Activated naive CD4-positive, alpha-beta T cell treated with anti-CD3 and anti-CD28 coated beads, Interleukin-2, amount 10 ng/mL, durations not matched to agents 7 days and 5 days (primary cell): ENCODE data around the gene ZER1.

Experiments
- CTCF ChIA-PET: fragments of 350-600 bp; sonication (Branson Sonifier 250); formaldehyde crosslinking; loops from one replicate; lab custom pipeline; 2021; ENCODE audit warnings: antibody characterized with exemption; lab: Charles Lee
- DNase-seq: peaks from one replicate; pipeline ENCODE4 v3.0.0-alpha.2; 2020
- H3K27ac Mint-ChIP-seq: one replicate; pipeline ENCODE4 v1.8.0; 2021; ENCODE audit warnings: mild to moderate bottlenecking, moderate library complexity, mixed read lengths
- H3K27me3 Mint-ChIP-seq: one replicate; pipeline ENCODE4 v1.8.0; 2021; ENCODE audit warnings: mild to moderate bottlenecking, mixed read lengths
- H3K36me3 Mint-ChIP-seq: one replicate; pipeline ENCODE4 v1.8.0; 2021; ENCODE audit warnings: mixed read lengths
- H3K4me1 Mint-ChIP-seq: one replicate; pipeline ENCODE4 v1.8.0; 2021; ENCODE audit warnings: mixed read lengths
- H3K4me3 Mint-ChIP-seq: one replicate; pipeline ENCODE4 v1.8.0; 2021; ENCODE audit warnings: mild to moderate bottlenecking, moderate library complexity, mixed read lengths
- H3K9me3 Mint-ChIP-seq: one replicate; pipeline ENCODE4 v1.8.0; 2021; ENCODE audit warnings: mixed read lengths

ZER1 gene

GRCh38 chr9:128743421-128743820, 28.3 kb downstream of the ZER1 start:
- Mint-ChIP-seq H3K9me3 (no peaks in the 10 kb centered on the region), H3K4me1 (no peaks in the 10 kb centered on the region), H3K27me3 (no peaks in the 10 kb centered on the region), H3K36me3 (peaks cover 8% of the 10 kb centered on the region), H3K4me3 (no peak overlapping the region), H3K27ac (no peak overlapping the region)
- CTCF ChIA-PET, result no interaction called here
- no peak for DNase-seq

- Mint-ChIP-seq H3K4me3 (no peak overlapping the region), H3K9me3 (no peaks in the 10 kb centered on the region), H3K36me3 (peaks cover 10% of the 10 kb centered on the region), H3K4me1 (no peaks in the 10 kb centered on the region), H3K27ac (no peak overlapping the region), H3K27me3 (no peaks in the 10 kb centered on the region)
- CTCF ChIA-PET, result no interaction called here
- DNase-seq, result no peak
Measured at GRCh38 chr9:128742401-128742800, 29.3 kb downstream of the ZER1 start.

DNA sequence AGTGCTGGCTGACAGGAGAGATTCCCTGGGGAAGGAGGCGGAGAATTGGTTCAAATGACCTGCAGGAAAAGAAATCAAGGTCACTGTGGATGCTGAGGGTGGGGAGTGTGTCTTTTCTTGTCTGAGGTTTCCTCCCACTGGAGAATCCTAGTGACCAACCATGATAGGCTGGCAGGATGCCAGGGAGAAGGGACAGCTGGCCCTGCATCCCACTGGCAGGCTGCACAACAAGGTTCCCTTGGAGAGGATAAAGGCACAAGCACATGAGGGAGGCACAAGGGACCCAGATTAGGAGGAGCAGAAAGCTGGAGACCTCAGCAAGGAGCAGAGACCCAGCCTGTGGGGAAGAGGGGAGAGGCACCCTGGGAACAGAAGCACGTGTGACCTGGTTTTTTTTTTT, 36.4 kb downstream of the ZER1 start:
- Mint-ChIP-seq H3K9me3 (no peaks in the 10 kb centered on the region), H3K4me1 (peaks cover 2% of the 10 kb centered on the region), H3K4me3 (no peak overlapping the region), H3K27me3 (no peaks in the 10 kb centered on the region), H3K27ac (no peak overlapping the region), H3K36me3 (peaks cover 22% of the 10 kb centered on the region)
- no peak for DNase-seq
- CTCF ChIA-PET, result no interaction called here

GRCh38 chr9:128733256-128733655, 38.5 kb downstream of the ZER1 start:
- DNase-seq, result peak; percentile 34
- no peak overlapping the region for H3K27ac Mint-ChIP-seq
- CTCF ChIA-PET, result interaction anchor here (0.9 kb wide), 1 partner anchor 60 kb away, joined by 3 read pairs; no protein-coding TSS in a partner anchor
- H3K4me1 Mint-ChIP-seq, result peaks cover 3% of the 10 kb centered on the region
- H3K36me3 Mint-ChIP-seq, result peaks cover 18% of the 10 kb centered on the region
- H3K27me3 Mint-ChIP-seq, result no peaks in the 10 kb centered on the region
- H3K9me3 Mint-ChIP-seq, result no peaks in the 10 kb centered on the region
- no peak overlapping the region for H3K4me3 Mint-ChIP-seq

DNA sequence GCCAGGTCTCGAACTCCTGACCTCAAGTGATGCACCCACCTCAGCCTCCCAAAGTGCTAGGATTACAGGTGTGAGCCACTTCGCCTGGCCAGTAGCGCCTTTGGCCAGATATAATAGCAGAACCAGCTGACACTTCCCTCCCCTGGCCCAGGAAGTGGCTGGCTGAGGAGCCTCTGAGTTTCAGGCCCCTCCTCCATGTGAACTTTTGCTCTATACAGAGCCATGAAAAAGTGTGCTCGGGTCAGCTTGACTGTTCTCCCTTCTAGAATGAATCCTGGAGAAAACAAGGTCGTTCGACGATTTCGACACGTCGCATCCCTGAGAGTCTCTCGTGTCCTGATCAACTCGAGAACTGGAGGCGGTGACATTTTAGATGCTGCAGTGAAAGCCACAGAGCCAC, 39.2 kb downstream of the ZER1 start:
- Mint-ChIP-seq H3K9me3 (no peaks in the 10 kb centered on the region), H3K27ac (no peak overlapping the region), H3K36me3 (peaks cover 18% of the 10 kb centered on the region), H3K4me3 (no peak overlapping the region), H3K4me1 (peaks cover 9% of the 10 kb centered on the region), H3K27me3 (no peaks in the 10 kb centered on the region)
- no peak for DNase-seq
- CTCF ChIA-PET, result interaction anchor here (0.7 to 0.9 kb wide), 2 partner anchors 50 to 59 kb away, joined by 3 read pairs; no protein-coding TSS in a partner anchor

DNA sequence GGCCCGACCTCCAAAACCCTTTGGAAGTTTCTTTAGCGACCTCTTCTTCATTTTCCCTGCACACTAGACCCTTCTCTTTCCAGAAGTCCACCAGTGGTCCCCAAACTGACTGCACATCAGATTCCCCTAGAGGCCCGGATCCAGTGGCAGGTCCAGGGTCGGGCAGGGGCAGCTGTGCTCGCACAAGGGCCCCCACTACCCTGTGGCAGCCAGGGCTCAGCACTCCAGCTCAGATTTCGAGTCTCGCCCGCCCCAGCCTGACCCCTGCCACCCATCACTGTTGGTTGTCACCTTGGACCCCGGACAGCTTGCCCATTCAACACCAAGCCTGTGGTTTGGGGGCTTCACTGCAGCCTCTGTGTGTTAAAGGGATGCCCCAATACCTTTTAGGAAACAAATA, 40.0 kb downstream of the ZER1 start:
- no peak for DNase-seq
- H3K27me3 Mint-ChIP-seq, result no peaks in the 10 kb centered on the region
- CTCF ChIA-PET, result no interaction called here
- peaks cover 19% of the 10 kb centered on the region for H3K36me3 Mint-ChIP-seq
- no peaks in the 10 kb centered on the region for H3K9me3 Mint-ChIP-seq
- H3K4me1 Mint-ChIP-seq, result peaks cover 18% of the 10 kb centered on the region
- no peak overlapping the region for H3K4me3 Mint-ChIP-seq
- no peak overlapping the region for H3K27ac Mint-ChIP-seq

- CTCF ChIA-PET, result no interaction called here
Measured at GRCh38 chr9:128731093-128731492, 40.6 kb downstream of the ZER1 start.

GRCh38 chr9:128729766-128730517, 41.8 kb downstream of the ZER1 start:
- H3K36me3 Mint-ChIP-seq, result peaks cover 17% of the 10 kb centered on the region
- no peak overlapping the region for H3K27ac Mint-ChIP-seq
- DNase-seq, result no peak
- no peaks in the 10 kb centered on the region for H3K27me3 Mint-ChIP-seq
- H3K4me1 Mint-ChIP-seq, result peaks cover 33% of the 10 kb centered on the region
- no peaks in the 10 kb centered on the region for H3K9me3 Mint-ChIP-seq
- H3K4me3 Mint-ChIP-seq, result no peak overlapping the region
- CTCF ChIA-PET, result interaction anchor here (0.6 kb wide), 1 partner anchor 13 kb away, joined by 4 read pairs; no protein-coding TSS in a partner anchor

More at GRCh38 chr9:128731093-128731492, 40.6 kb downstream of the ZER1 start:
- no peak overlapping the region for H3K27ac Mint-ChIP-seq
- peaks cover 21% of the 10 kb centered on the region for H3K4me1 Mint-ChIP-seq
- DNase-seq, result no peak
- no peaks in the 10 kb centered on the region for H3K9me3 Mint-ChIP-seq
- peaks cover 21% of the 10 kb centered on the region for H3K36me3 Mint-ChIP-seq
- H3K27me3 Mint-ChIP-seq, result no peaks in the 10 kb centered on the region
- no peak overlapping the region for H3K4me3 Mint-ChIP-seq

GRCh38 chr9:128729302-128729701, 42.4 kb downstream of the ZER1 start:
- H3K4me3 Mint-ChIP-seq, result no peak overlapping the region
- H3K27me3 Mint-ChIP-seq, result no peaks in the 10 kb centered on the region
- no peak for DNase-seq
- H3K9me3 Mint-ChIP-seq, result no peaks in the 10 kb centered on the region
- peaks cover 16% of the 10 kb centered on the region for H3K36me3 Mint-ChIP-seq
- no peak overlapping the region for H3K27ac Mint-ChIP-seq
- CTCF ChIA-PET, result no interaction called here
- peaks cover 38% of the 10 kb centered on the region for H3K4me1 Mint-ChIP-seq

GRCh38 chr9:128728298-128728697, 43.4 kb downstream of the ZER1 start:
- DNase-seq, result no peak
- H3K36me3 Mint-ChIP-seq, result peaks cover 14% of the 10 kb centered on the region
- no peaks in the 10 kb centered on the region for H3K27me3 Mint-ChIP-seq
- peaks cover 44% of the 10 kb centered on the region for H3K4me1 Mint-ChIP-seq
- H3K9me3 Mint-ChIP-seq, result no peaks in the 10 kb centered on the region
- CTCF ChIA-PET, result no interaction called here
- H3K4me3 Mint-ChIP-seq, result no peak overlapping the region
- H3K27ac Mint-ChIP-seq, result no peak overlapping the region

DNA sequence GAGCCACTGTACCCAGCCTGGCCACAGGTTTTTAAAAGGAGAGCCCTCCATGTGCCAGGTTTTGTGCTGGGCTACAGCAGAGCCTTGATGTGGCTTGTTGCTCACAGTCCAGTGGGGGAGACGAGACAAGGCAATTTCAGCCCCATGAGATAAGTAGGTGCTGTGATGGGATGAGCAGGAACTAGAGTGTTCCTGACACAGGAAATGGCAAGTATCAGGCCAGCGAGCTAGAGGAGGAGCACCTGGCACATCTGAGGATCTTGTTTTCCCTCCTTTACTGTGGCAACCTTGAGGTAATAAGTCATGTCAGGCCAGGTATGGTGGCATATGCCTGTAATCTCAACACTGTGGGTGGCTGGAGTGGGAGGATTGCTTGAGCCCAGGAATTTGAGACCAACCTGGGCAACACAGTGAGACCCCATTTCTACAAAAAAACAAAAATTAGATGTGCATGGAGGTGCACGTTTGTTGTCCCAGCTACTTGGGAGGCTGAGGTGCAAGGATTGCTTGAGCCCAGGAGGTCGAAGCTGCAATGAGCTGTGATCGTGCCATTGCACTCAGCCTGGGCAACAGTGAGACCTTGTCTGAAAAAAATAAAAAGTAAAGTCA, 44.0 kb downstream of the ZER1 start:
- H3K27ac Mint-ChIP-seq, result no peak overlapping the region
- peaks cover 47% of the 10 kb centered on the region for H3K4me1 Mint-ChIP-seq
- DNase-seq, result no peak
- peaks cover 15% of the 10 kb centered on the region for H3K36me3 Mint-ChIP-seq
- no peaks in the 10 kb centered on the region for H3K9me3 Mint-ChIP-seq
- CTCF ChIA-PET, result no interaction called here
- H3K27me3 Mint-ChIP-seq, result no peaks in the 10 kb centered on the region
- no peak overlapping the region for H3K4me3 Mint-ChIP-seq

- peak overlapping the region; percentile 92 for H3K27ac Mint-ChIP-seq
- CTCF ChIA-PET, result interaction anchor here (1.1 to 1.5 kb wide), 3 partner anchors 23 to 92 kb away, joined by 3 to 9 read pairs (median 5); partner anchors contain the start of gene PKN3
- H3K4me3 Mint-ChIP-seq, result peak overlapping the region; percentile 96
- H3K9me3 Mint-ChIP-seq, result no peaks in the 10 kb centered on the region
- DNase-seq, result peak; percentile 68
- peaks cover 59% of the 10 kb centered on the region for H3K4me1 Mint-ChIP-seq
- peaks cover 33% of the 10 kb centered on the region for H3K36me3 Mint-ChIP-seq
- H3K27me3 Mint-ChIP-seq, result no peaks in the 10 kb centered on the region
Measured at GRCh38 chr9:128724744-128725211, 46.9 kb downstream of the ZER1 start.

GRCh38 chr9:128723866-128724743, 47.6 kb downstream of the ZER1 start, which contains the start of gene ZDHHC12:
TSS of gene ZDHHC12 (minus strand) at chr9:128724127. CDS start at chr9:128724093, 34 bp downstream.
- Mint-ChIP-seq H3K4me3 (peak within 1 kb of the TSS; percentile 96), H3K27me3 (no peaks in the 10 kb centered on the region), H3K9me3 (no peaks in the 10 kb centered on the region), H3K4me1 (peaks cover 59% of the 10 kb centered on the region), H3K27ac (peak within 1 kb of the TSS; percentile 94), H3K36me3 (peaks cover 33% of the 10 kb centered on the region)
- peak; percentile 100 for DNase-seq
- CTCF ChIA-PET, result interaction anchor here (1.1 to 1.2 kb wide), 2 partner anchors 22 to 91 kb away, joined by 3 to 9 read pairs; partner anchors contain the start of gene PKN3
